Measurements from ENCODE around the gene TNFRSF1A.

GRCh38 chr12:6338955-6339354 lies 2.9 kb downstream of the TNFRSF1A start:
- no peak for TF ChIP-seq POLR2A (IDR thresholded peaks at IDR 0.05)
- no peak for TF ChIP-seq CTCF (IDR thresholded peaks at IDR 0.05)
